GM19035 (cell line): ENCODE results near the gene RIOX2.

ENCODE experiments used
- ATAC-seq: cut with Tn5 transposase; IDR thresholded peaks from one replicate; pipeline ENCODE4 v1.9.1; 2021; ENCODE audit not compliant: unreplicated experiment

The RIOX2 gene

GRCh38 chr3:97956051-97956450 lies 16.2 kb downstream of the RIOX2 start:
- ATAC-seq = no peak

- no peak for ATAC-seq
These were observed 17.9 kb downstream of the RIOX2 start for GRCh38 chr3:97954228-97954827.

GRCh38 chr3:97952872-97953271 lies 19.4 kb downstream of the RIOX2 start:
- ATAC-seq = no peak

- no peak for ATAC-seq
These were observed 20.0 kb downstream of the RIOX2 start for GRCh38 chr3:97952280-97952679.

- ATAC-seq = no peak
These were observed 21.9 kb downstream of the RIOX2 start for GRCh38 chr3:97950360-97950759.

GRCh38 chr3:97949743-97950142 lies 22.5 kb downstream of the RIOX2 start:
- ATAC-seq = no peak

GRCh38 chr3:97949110-97949485 lies 23.1 kb downstream of the RIOX2 start:
- no peak for ATAC-seq

GRCh38 chr3:97948351-97949109 lies 23.7 kb downstream of the RIOX2 start:
- no peak for ATAC-seq

GRCh38 chr3:97942801-97943546 lies 29.3 kb downstream of the RIOX2 start:
- no peak for ATAC-seq

- no peak for ATAC-seq
These were observed 32.2 kb downstream of the RIOX2 start for GRCh38 chr3:97940034-97940433.

GRCh38 chr3:97939401-97939800 lies 32.8 kb downstream of the RIOX2 start:
- no peak for ATAC-seq

GRCh38 chr3:97938444-97938843 lies 33.8 kb downstream of the RIOX2 start:
- ATAC-seq = no peak

- no peak for ATAC-seq
These were observed 35.0 kb downstream of the RIOX2 start for GRCh38 chr3:97937205-97937604.

GRCh38 chr3:97935842-97936241 lies 36.4 kb downstream of the RIOX2 start:
- ATAC-seq = no peak

GRCh38 chr3:97934980-97935695 lies 37.1 kb downstream of the RIOX2 start:
- ATAC-seq = no peak

GRCh38 chr3:97932387-97932801 lies 39.8 kb downstream of the RIOX2 start:
- no peak for ATAC-seq

- ATAC-seq = no peak
These were observed 41.0 kb downstream of the RIOX2 start for GRCh38 chr3:97931218-97931617.

GRCh38 chr3:97930018-97930417 lies 42.2 kb downstream of the RIOX2 start:
- ATAC-seq = no peak

- ATAC-seq = no peak
These were observed 43.2 kb downstream of the RIOX2 start for GRCh38 chr3:97928986-97929385.

- ATAC-seq = no peak
These were observed 44.5 kb downstream of the RIOX2 start for GRCh38 chr3:97927704-97928103.

GRCh38 chr3:97917813-97918536 lies 54.3 kb downstream of the RIOX2 start:
- no peak for ATAC-seq
